Measurements from ENCODE around the gene FBXO2. TPM values are rescaled to one million over a fixed set of nuclear protein-coding genes. Genes with fewer than 3 reads are reported as not detected.

FBXO2 gene
- total and polyA plus RNA-seq, 9 of the 15 experiments (the other 6 are each of a cell fraction or from before 2014, with no cell fraction given), result 0.04 to 1.9 (median 0.27) TPM

- TF ChIP-seq MYC (IDR thresholded peaks at IDR 0.05; ENCODE audit: low read depth, low read length) (no peak), MYC (CRISPR knock-in tag; IDR thresholded peaks at IDR 0.05; ENCODE audit: borderline replicate concordance, low read depth) (no peak), THRB (CRISPR knock-in tag; conservative IDR thresholded peaks at IDR 0.05) (peak; percentile 59; the same call in 1 of the 2 replicates), NRF1 (conservative IDR thresholded peaks at IDR 0.05 in 1 of 2, IDR thresholded peaks at IDR 0.05 in 1 of 2) (peak in 1 of 2 experiments; percentile 22; a peak in 2 of 4 replicates), FOXP4 (CRISPR knock-in tag; IDR thresholded peaks at IDR 0.05; ENCODE audit: borderline replicate concordance) (no peak), ZBTB2 (IDR thresholded peaks at IDR 0.05) (peak; percentile 62; the same call in 1 of the 2 replicates), SMARCA4 (IDR thresholded peaks at IDR 0.05) (peak; percentile 26), CBX5 (IDR thresholded peaks at IDR 0.05; ENCODE audit: borderline replicate concordance, low read depth) (no peak), ELF4 (CRISPR knock-in tag; IDR thresholded peaks at IDR 0.05) (peak; percentile 42; the same call in 1 of the 2 replicates), OTX1 (CRISPR knock-in tag; IDR thresholded peaks at IDR 0.05) (peak; percentile 94), HIVEP1 (CRISPR knock-in tag; IDR thresholded peaks at IDR 0.05) (0 out of 2 replicates have a peak, but pooled peaks have one; percentile 55), ADNP (tag; IDR thresholded peaks at IDR 0.05) (0 out of 2 replicates have a peak, but pooled peaks have one; percentile 14), SAFB (IDR thresholded peaks at IDR 0.05; ENCODE audit: borderline replicate concordance, low read depth, low read length) (no peak), NFRKB (IDR thresholded peaks at IDR 0.05; ENCODE audit: low read depth) (no peak), MLLT1 (IDR thresholded peaks at IDR 0.05) (peak in 1 of 2 experiments; percentile 31; a peak in 1 of 4 replicates), ATF4 (CRISPR knock-in tag; IDR thresholded peaks at IDR 0.05) (no peak), CREB3L1 (IDR thresholded peaks at IDR 0.05; ENCODE audit: borderline replicate concordance, low read depth) (no peak)
These were observed 16.5 kb upstream of the FBXO2 start (continued) for GRCh38 chr1:11670747-11671146.

Data from K562 (cell line).